CD4-positive, alpha-beta T cell treated with Interleukin-12 subunit alpha and Interleukin-12 subunit beta, for 1 hour (primary cell): ENCODE data around the gene ZFYVE28.
"Not testable (repeated sequence)": the region's sequence is repeated elsewhere in the genome, so short reads cannot be mapped to it uniquely, and the experiment has no call there.

Experiments used
- DNase-seq: peaks from one replicate; pipeline ENCODE4 v3.0.0-alpha.2; 2020

The ZFYVE28 gene

GRCh38 chr4:2417765-2418649, at the start of gene ZFYVE28:
Gene ZFYVE28 (minus strand): TSS chr4:2418645. CDS start chr4:2418323, 322 bp downstream.
- no peak for DNase-seq

- not testable (repeated sequence) for DNase-seq
Observed at GRCh38 chr4:2465544-2465943, 47.1 kb upstream of the ZFYVE28 start.

GRCh38 chr4:2465032-2465431, 46.6 kb upstream of the ZFYVE28 start:
- DNase-seq: no peak

- DNase-seq: no peak
Observed at GRCh38 chr4:2462992-2463762, 44.7 kb upstream of the ZFYVE28 start.

- peak; percentile 74 for DNase-seq
Observed at GRCh38 chr4:2462218-2462991, 44.0 kb upstream of the ZFYVE28 start.

GRCh38 chr4:2461246-2461960, 43.0 kb upstream of the ZFYVE28 start:
- DNase-seq: no peak

GRCh38 chr4:2459589-2460349, 41.3 kb upstream of the ZFYVE28 start:
- DNase-seq: no peak

GRCh38 chr4:2458546-2459491, 40.4 kb upstream of the ZFYVE28 start:
- no peak for DNase-seq

GRCh38 chr4:2457481-2458295, 39.2 kb upstream of the ZFYVE28 start:
- DNase-seq: no peak

- DNase-seq: no peak
Observed at GRCh38 chr4:2451821-2452785, 33.7 kb upstream of the ZFYVE28 start.

GRCh38 chr4:2451036-2451520, 32.6 kb upstream of the ZFYVE28 start:
- no peak for DNase-seq

- DNase-seq: no peak
Observed at GRCh38 chr4:2450394-2451035, 32.1 kb upstream of the ZFYVE28 start.

- DNase-seq: no peak
Observed at GRCh38 chr4:2449511-2450392, 31.3 kb upstream of the ZFYVE28 start.

- no peak for DNase-seq
Observed at GRCh38 chr4:2449051-2449450, 30.6 kb upstream of the ZFYVE28 start.

- DNase-seq: no peak
Observed at GRCh38 chr4:2448589-2448988, 30.1 kb upstream of the ZFYVE28 start.
